Activated CD8-positive, alpha-beta memory T cell treated with anti-CD3 and anti-CD28 coated beads for 1 hour (primary cell): ENCODE measurements around the gene IGSF9.

Experiments used
- DNase-seq, 2 donors: peaks; one replicate each; pipeline ENCODE4 v3.0.0-alpha.2; 2020; ENCODE audit warnings: low read depth in 1 of 2; ENCODE audit errors: extremely low read depth in 1 of 2

IGSF9 gene

GRCh38 chr1:159973350-159973940, 28.0 kb upstream of the IGSF9 start:
- DNase-seq, result no peak

GRCh38 chr1:159972443-159973205, 27.2 kb upstream of the IGSF9 start:
- DNase-seq, result no peak

GRCh38 chr1:159970932-159971342, 25.5 kb upstream of the IGSF9 start:
- DNase-seq, result no peak

- no peak for DNase-seq
Measured at GRCh38 chr1:159968901-159969300, 23.5 kb upstream of the IGSF9 start.

GRCh38 chr1:159965263-159965662, 19.9 kb upstream of the IGSF9 start:
- DNase-seq, result no peak

GRCh38 chr1:159964144-159964543, 18.7 kb upstream of the IGSF9 start:
- no peak for DNase-seq

- no peak for DNase-seq
Measured at GRCh38 chr1:159962176-159962575, 16.8 kb upstream of the IGSF9 start.

- no peak for DNase-seq
Measured at GRCh38 chr1:159961636-159962035, 16.2 kb upstream of the IGSF9 start.

GRCh38 chr1:159960721-159961381, 15.4 kb upstream of the IGSF9 start:
- DNase-seq, result no peak

GRCh38 chr1:159959451-159959850, 14.0 kb upstream of the IGSF9 start:
- DNase-seq, result no peak

GRCh38 chr1:159958719-159959380, 13.4 kb upstream of the IGSF9 start:
- DNase-seq, result no peak

GRCh38 chr1:159957824-159958268, 12.4 kb upstream of the IGSF9 start:
- no peak for DNase-seq

- no peak for DNase-seq
Measured at GRCh38 chr1:159955456-159955855, 10.0 kb upstream of the IGSF9 start.

GRCh38 chr1:159953536-159954515, 8.4 kb upstream of the IGSF9 start, which contains the start of gene SLAMF9:
TSS of gene SLAMF9 (minus strand) at chr1:159954237. CDS start at chr1:159954137, 100 bp downstream.
- no peak for DNase-seq

- no peak for DNase-seq
Measured at GRCh38 chr1:159952932-159953331, 7.5 kb upstream of the IGSF9 start.

GRCh38 chr1:159951551-159951950, 6.1 kb upstream of the IGSF9 start:
- no peak for DNase-seq

GRCh38 chr1:159951016-159951415, 5.6 kb upstream of the IGSF9 start:
- DNase-seq, result no peak

GRCh38 chr1:159949981-159950381, 4.6 kb upstream of the IGSF9 start:
- DNase-seq, result no peak

- DNase-seq, result no peak
Measured at GRCh38 chr1:159949123-159949522, 3.7 kb upstream of the IGSF9 start.

GRCh38 chr1:159947942-159948341, 2.5 kb upstream of the IGSF9 start:
- DNase-seq, result no peak
